Measurements from ENCODE around the gene SLCO2B1.

The SLCO2B1 gene

GRCh38 chr11:75229466-75229865 lies 78.6 kb downstream of the SLCO2B1 start:
- Histone ChIP-seq H4K20me1 (ENCODE audit: control insufficient read depth, insufficient read depth, low read depth, low read length) (no peaks in the 10 kb centered on the region), H3K79me2 (ENCODE audit: control insufficient read depth, low read length) (no peaks in the 10 kb centered on the region), H3F3A (ENCODE audit: control insufficient read depth, insufficient read depth) (no peaks in the 10 kb centered on the region), H3K4me3 (ENCODE audit: low read length) (no peak overlapping the region), H3K9me2 (replicated peaks; ENCODE audit: control insufficient read depth, low read length) (no peaks in the 10 kb centered on the region), H3K4me2 (ENCODE audit: low read length) (no peak overlapping the region), H3K27ac (ENCODE audit: low read depth, low read length) (no peak overlapping the region), H3K4me1 (ENCODE audit: control insufficient read depth, low read length) (no peaks in the 10 kb centered on the region), H3K36me3 (ENCODE audit: control insufficient read depth, low read length) (no peaks in the 10 kb centered on the region), H3K9me3 (ENCODE audit: control insufficient read depth, insufficient read depth, low read length) (no peaks in the 10 kb centered on the region), H3K27me3 (ENCODE audit: control insufficient read depth, low read length) (no peaks in the 10 kb centered on the region)
- TF ChIP-seq CTCF (IDR thresholded peaks at IDR 0.05; ENCODE audit: low read depth, low read length, poor library complexity, severe bottlenecking) (no peak), EZH2phosphoT487 (IDR thresholded peaks at IDR 0.05; ENCODE audit: borderline replicate concordance, low read length) (no peak)

GRCh38 chr11:75230621-75231020 lies 79.7 kb downstream of the SLCO2B1 start:
- no peaks in the 10 kb centered on the region for H3K9me2 ChIP-seq (replicated peaks; ENCODE audit: control insufficient read depth, low read length)
- no peaks in the 10 kb centered on the region for H3K9me3 ChIP-seq (ENCODE audit: control insufficient read depth, insufficient read depth, low read length)
- H3K27ac ChIP-seq (ENCODE audit: low read depth, low read length) = no peak overlapping the region
- H4K20me1 ChIP-seq (ENCODE audit: control insufficient read depth, insufficient read depth, low read depth, low read length) = no peaks in the 10 kb centered on the region
- H3F3A ChIP-seq (ENCODE audit: control insufficient read depth, insufficient read depth) = no peaks in the 10 kb centered on the region
- no peaks in the 10 kb centered on the region for H3K4me1 ChIP-seq (ENCODE audit: control insufficient read depth, low read length)
- no peak for TF ChIP-seq EZH2phosphoT487 (IDR thresholded peaks at IDR 0.05; ENCODE audit: borderline replicate concordance, low read length)
- no peak for TF ChIP-seq CTCF (IDR thresholded peaks at IDR 0.05; ENCODE audit: low read depth, low read length, poor library complexity, severe bottlenecking)
- no peak overlapping the region for H3K4me3 ChIP-seq (ENCODE audit: low read length)
- H3K79me2 ChIP-seq (ENCODE audit: control insufficient read depth, low read length) = no peaks in the 10 kb centered on the region
- H3K36me3 ChIP-seq (ENCODE audit: control insufficient read depth, low read length) = no peaks in the 10 kb centered on the region
- H3K4me2 ChIP-seq (ENCODE audit: low read length) = no peak overlapping the region
- H3K27me3 ChIP-seq (ENCODE audit: control insufficient read depth, low read length) = no peaks in the 10 kb centered on the region

- no peaks in the 10 kb centered on the region for H3K9me3 ChIP-seq (ENCODE audit: control insufficient read depth, insufficient read depth, low read length)
- H3K27ac ChIP-seq (ENCODE audit: low read depth, low read length) = no peak overlapping the region
- H3F3A ChIP-seq (ENCODE audit: control insufficient read depth, insufficient read depth) = no peaks in the 10 kb centered on the region
- no peaks in the 10 kb centered on the region for H3K9me2 ChIP-seq (replicated peaks; ENCODE audit: control insufficient read depth, low read length)
- no peaks in the 10 kb centered on the region for H3K27me3 ChIP-seq (ENCODE audit: control insufficient read depth, low read length)
- no peak overlapping the region for H3K4me2 ChIP-seq (ENCODE audit: low read length)
- H3K4me3 ChIP-seq (ENCODE audit: low read length) = no peak overlapping the region
- no peaks in the 10 kb centered on the region for H3K4me1 ChIP-seq (ENCODE audit: control insufficient read depth, low read length)
- no peaks in the 10 kb centered on the region for H4K20me1 ChIP-seq (ENCODE audit: control insufficient read depth, insufficient read depth, low read depth, low read length)
- no peaks in the 10 kb centered on the region for H3K79me2 ChIP-seq (ENCODE audit: control insufficient read depth, low read length)
- TF ChIP-seq EZH2phosphoT487 (IDR thresholded peaks at IDR 0.05; ENCODE audit: borderline replicate concordance, low read length) (no peak), CTCF (IDR thresholded peaks at IDR 0.05; ENCODE audit: low read depth, low read length, poor library complexity, severe bottlenecking) (no peak)
- H3K36me3 ChIP-seq (ENCODE audit: control insufficient read depth, low read length) = no peaks in the 10 kb centered on the region
Observed at GRCh38 chr11:75233754-75234172, 82.9 kb downstream of the SLCO2B1 start.

- no peaks in the 10 kb centered on the region for H3K79me2 ChIP-seq (ENCODE audit: control insufficient read depth, low read length)
- H3K4me1 ChIP-seq (ENCODE audit: control insufficient read depth, low read length) = no peaks in the 10 kb centered on the region
- no peak overlapping the region for H3K27ac ChIP-seq (ENCODE audit: low read depth, low read length)
- no peak overlapping the region for H3K4me2 ChIP-seq (ENCODE audit: low read length)
- H4K20me1 ChIP-seq (ENCODE audit: control insufficient read depth, insufficient read depth, low read depth, low read length) = no peaks in the 10 kb centered on the region
- no peaks in the 10 kb centered on the region for H3K36me3 ChIP-seq (ENCODE audit: control insufficient read depth, low read length)
- TF ChIP-seq CTCF (IDR thresholded peaks at IDR 0.05; ENCODE audit: low read depth, low read length, poor library complexity, severe bottlenecking) (no peak), EZH2phosphoT487 (IDR thresholded peaks at IDR 0.05; ENCODE audit: borderline replicate concordance, low read length) (no peak)
- H3K4me3 ChIP-seq (ENCODE audit: low read length) = no peak overlapping the region
- H3F3A ChIP-seq (ENCODE audit: control insufficient read depth, insufficient read depth) = no peaks in the 10 kb centered on the region
- H3K9me2 ChIP-seq (replicated peaks; ENCODE audit: control insufficient read depth, low read length) = no peaks in the 10 kb centered on the region
- H3K27me3 ChIP-seq (ENCODE audit: control insufficient read depth, low read length) = no peaks in the 10 kb centered on the region
- no peaks in the 10 kb centered on the region for H3K9me3 ChIP-seq (ENCODE audit: control insufficient read depth, insufficient read depth, low read length)
Observed at GRCh38 chr11:75236062-75236461, 85.2 kb downstream of the SLCO2B1 start.

All from DOHH2 (cell line).